ENCODE measurements around the gene NFIA. TPM values are rescaled to one million over a fixed set of nuclear protein-coding genes. Genes with fewer than 3 reads are reported as not detected.

The NFIA gene
- total RNA-seq, 1 experiment from 2014 or later, result 0.35 TPM

DNA sequence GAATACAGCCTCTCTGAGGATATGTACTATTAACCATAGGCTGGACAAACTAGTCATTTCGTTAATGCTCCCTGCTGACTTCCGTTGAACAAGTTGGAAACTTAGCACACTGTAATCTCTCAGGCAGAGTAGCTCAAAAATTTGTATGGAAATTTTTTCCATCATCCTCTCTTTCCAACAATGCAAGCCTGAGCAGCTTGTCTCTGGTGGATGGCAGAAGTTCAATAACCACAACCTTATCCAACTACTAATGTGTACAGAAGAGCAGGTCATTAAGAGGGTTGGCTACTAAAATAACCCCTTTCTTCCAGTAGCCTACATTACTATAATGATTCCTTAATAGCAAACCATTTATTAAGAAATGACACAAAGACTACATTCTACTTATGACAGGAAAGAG is 262.3 kb downstream of the NFIA start:
- no peak overlapping the region for H3K27ac Mint-ChIP-seq
- TF ChIP-seq, protein P1, sequence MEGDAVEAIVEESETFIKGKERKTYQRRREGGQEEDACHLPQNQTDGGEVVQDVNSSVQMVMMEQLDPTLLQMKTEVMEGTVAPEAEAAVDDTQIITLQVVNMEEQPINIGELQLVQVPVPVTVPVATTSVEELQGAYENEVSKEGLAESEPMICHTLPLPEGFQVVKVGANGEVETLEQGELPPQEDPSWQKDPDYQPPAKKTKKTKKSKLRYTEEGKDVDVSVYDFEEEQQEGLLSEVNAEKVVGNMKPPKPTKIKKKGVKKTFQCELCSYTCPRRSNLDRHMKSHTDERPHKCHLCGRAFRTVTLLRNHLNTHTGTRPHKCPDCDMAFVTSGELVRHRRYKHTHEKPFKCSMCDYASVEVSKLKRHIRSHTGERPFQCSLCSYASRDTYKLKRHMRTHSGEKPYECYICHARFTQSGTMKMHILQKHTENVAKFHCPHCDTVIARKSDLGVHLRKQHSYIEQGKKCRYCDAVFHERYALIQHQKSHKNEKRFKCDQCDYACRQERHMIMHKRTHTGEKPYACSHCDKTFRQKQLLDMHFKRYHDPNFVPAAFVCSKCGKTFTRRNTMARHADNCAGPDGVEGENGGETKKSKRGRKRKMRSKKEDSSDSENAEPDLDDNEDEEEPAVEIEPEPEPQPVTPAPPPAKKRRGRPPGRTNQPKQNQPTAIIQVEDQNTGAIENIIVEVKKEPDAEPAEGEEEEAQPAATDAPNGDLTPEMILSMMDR (conservative IDR thresholded peaks at IDR 0.05), result no peak
- no peak overlapping the region for H3K9ac ChIP-seq (ENCODE audit: extremely low read depth, insufficient read length, low read length)
- H2BK15ac ChIP-seq (ENCODE audit: low read depth, low read length), result no peak overlapping the region
- H3K4me2 ChIP-seq (ENCODE audit: insufficient read depth, insufficient read length, low read length), result no peak overlapping the region
- H3K18ac ChIP-seq (ENCODE audit: insufficient read length, low read depth, low read length), result no peak overlapping the region
- no peaks in the 10 kb centered on the region for H3K27me3 ChIP-seq (ENCODE audit: insufficient read depth, low read length)
- H2BK20ac ChIP-seq (ENCODE audit: low read depth, low read length, poor library complexity, severe bottlenecking), result no peak overlapping the region
- H3K4ac ChIP-seq (ENCODE audit: low read depth, low read length), result no peak overlapping the region
- H2BK12ac ChIP-seq (ENCODE audit: insufficient read length, low read depth, low read length), result no peak overlapping the region
- no peak overlapping the region for H3K27ac ChIP-seq (ENCODE audit: insufficient read length, low read depth, low read length)
- H3K9me3 Mint-ChIP-seq, result peaks cover 11 to 12% of the 10 kb centered on the region in 2 experiments; a peak in 4 of 5 replicates
- no peaks in the 10 kb centered on the region for H3K23me2 ChIP-seq (ENCODE audit: insufficient read length, low read depth, low read length, poor library complexity, severe bottlenecking)
- peaks cover 2% of the 10 kb centered on the region; the same call in 1 of the 2 replicates for H3K27me3 Mint-ChIP-seq (ENCODE audit: low read depth)
- H2BK120ac ChIP-seq (ENCODE audit: low read depth, low read length, poor library complexity, severe bottlenecking), result no peak overlapping the region
- no peaks in the 10 kb centered on the region for H3K79me1 ChIP-seq (ENCODE audit: insufficient read depth, low read depth, low read length, poor library complexity, severe bottlenecking)
- no peak overlapping the region for H4K5ac ChIP-seq (ENCODE audit: insufficient read length, low read depth, low read length)
- H3K36me3 Mint-ChIP-seq (ENCODE audit: insufficient read depth in 1 of 3, low read depth in 3 of 3), result peaks cover 4 to 20% (median 4%) of the 10 kb centered on the region in 3 experiments; a peak in 5 of 7 replicates
- H2AFZ ChIP-seq (ENCODE audit: low read length), result no peak overlapping the region
- no peaks in the 10 kb centered on the region for H4K20me1 ChIP-seq (ENCODE audit: control insufficient read depth, insufficient read depth, insufficient read length)
- peaks cover 0 to 6% of the 10 kb centered on the region in 2 experiments; a peak in 1 of 4 replicates for H3K4me1 Mint-ChIP-seq
- no peak overlapping the region for H4K8ac ChIP-seq (replicated peaks; ENCODE audit: insufficient read length, low read depth, low read length)
- DNase-seq, result no peak
- H3K23ac ChIP-seq (ENCODE audit: insufficient read length, low read depth, low read length), result no peak overlapping the region
- H3K79me2 ChIP-seq (ENCODE audit: insufficient read depth, low read length), result no peaks in the 10 kb centered on the region
- no peak overlapping the region for H3T11ph ChIP-seq (ENCODE audit: low read length)
- no peak overlapping the region for H2BK5ac ChIP-seq (ENCODE audit: insufficient read length, low read length)
- H2AK5ac ChIP-seq (ENCODE audit: insufficient read length, low read length), result no peak overlapping the region
- H3K4me3 Mint-ChIP-seq, result no peak overlapping the region
- H3K9me3 ChIP-seq (ENCODE audit: control insufficient read depth, low read depth, low read length), result no peaks in the 10 kb centered on the region
- WGBS (ENCODE audit: extremely low coverage, insufficient read length, low lambda C conversion rate), result no CpG with 5 or more reads among the region's 2 CpGs
- H3K4me1 ChIP-seq (ENCODE audit: insufficient read depth, low read length), result no peaks in the 10 kb centered on the region
- H3K14ac ChIP-seq (ENCODE audit: insufficient read depth, low read length), result no peak overlapping the region
- H3K56ac ChIP-seq (ENCODE audit: insufficient read length, low read depth, low read length), result no peak overlapping the region
- no peak overlapping the region for H4K91ac ChIP-seq (ENCODE audit: insufficient read length, low read depth, low read length)

All from H9 (cell line).